SU-DHL-6 (cell line): Measurements from ENCODE around the gene RGPD8.

Source experiments
- CTCF ChIP-seq: fragments of 200-600 bp; sonication (generic); IDR thresholded peaks from one replicate; pipeline ENCODE4 v1.5.1; 2017; ENCODE audit warnings: antibody characterized with exemption, mild to moderate bottlenecking, low read length, moderate library complexity; ENCODE audit not compliant: insufficient read depth, poor library complexity, severe bottlenecking
- EZH2phosphoT487 ChIP-seq: fragments of 200-600 bp; sonication (generic), shearing (Covaris generic); conservative IDR thresholded peaks from 2 replicates; pipeline ENCODE4 v1.6.1; 2018; ENCODE audit warnings: mild to moderate bottlenecking, antibody characterized with exemption, low read length, moderate library complexity, mixed read lengths

- TF ChIP-seq CTCF (no peak), EZH2phosphoT487 (no peak)
These were observed 31.9 kb upstream of the RGPD8 start for GRCh38 chr2:112465382-112465781.
